ENCODE results near the gene RRP36. TPM values are rescaled to one million over a fixed set of nuclear protein-coding genes. Genes with fewer than 3 reads are reported as not detected.

The RRP36 gene
- total and polyA plus RNA-seq, 2 of the 8 experiments (the other 6 are each of a cell fraction or from before 2014, with no cell fraction given), result 33.9 to 92.3 TPM

DNA sequence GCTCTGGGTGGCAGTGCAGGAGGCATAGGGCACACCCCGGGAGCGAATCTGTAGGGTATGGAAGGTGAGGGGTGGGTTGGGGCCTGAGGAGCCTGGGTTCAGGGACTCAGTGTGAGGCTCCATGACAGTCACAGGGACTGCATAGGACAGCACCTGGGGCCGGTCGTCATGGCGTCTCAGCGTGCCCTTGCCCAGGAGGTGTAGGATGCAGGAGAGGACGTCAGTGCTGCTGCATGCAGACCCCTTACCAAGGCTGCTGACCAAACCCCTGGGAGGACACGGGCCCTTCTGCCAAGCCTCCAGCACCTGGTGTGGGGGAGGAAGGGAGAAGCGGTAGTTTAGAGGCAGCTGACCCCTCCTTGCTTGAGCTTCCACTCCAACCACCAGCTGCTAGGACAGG lies 16.3 kb downstream of the RRP36 start:
- H3K79me1 ChIP-seq (ENCODE audit: low read depth, low read length), result no peaks in the 10 kb centered on the region
- H3K23me2 ChIP-seq (ENCODE audit: low read depth, low read length), result peaks cover 2% of the 10 kb centered on the region; the same call in 1 of the 2 replicates
- no peaks in the 10 kb centered on the region for H3K4me1 ChIP-seq (replicated peaks in 1 of 4; ENCODE audit: control insufficient read depth in 3 of 4, insufficient read depth in 4 of 4, low read length in 3 of 4)
- H2BK5ac ChIP-seq (ENCODE audit: low read depth, low read length), result no peak overlapping the region
- FAIRE-seq (no peak), DNase-seq (ENCODE audit: low read depth in 1 of 2, low spot score in 2 of 2) (no peak)
- no peak overlapping the region for H4K5ac ChIP-seq (ENCODE audit: insufficient read length, low read depth, low read length)
- no peaks in the 10 kb centered on the region for H3K27me3 ChIP-seq (replicated peaks in 1 of 4; ENCODE audit: control insufficient read depth in 3 of 4, extremely low read depth in 1 of 4, insufficient read depth in 3 of 4, low read length in 3 of 4)
- H2AFZ ChIP-seq (ENCODE audit: low read length), result no peak overlapping the region
- H2BK15ac ChIP-seq (ENCODE audit: low read length), result no peak overlapping the region
- H3K79me2 ChIP-seq (ENCODE audit: control insufficient read depth in 1 of 2, insufficient read depth in 2 of 2, low read length in 2 of 2), result no peaks in the 10 kb centered on the region
- H3K4me2 ChIP-seq (ENCODE audit: insufficient read depth in 1 of 2, low read depth in 2 of 2, low read length in 2 of 2), result no peak overlapping the region
- POLR2A ChIA-PET (ENCODE audit: partially characterized antibody), result interaction anchor here (0.6 to 29.7 kb wide), 5 partner anchors 11 to 357 kb away, joined by 3 to 584 read pairs (median 3); partner anchors contain the start of genes CUL7, KLHDC3, MEA1 and RRP36
- no peak overlapping the region for H2BK120ac ChIP-seq (replicated peaks; ENCODE audit: low read depth, low read length)
- 97% methylated on average over 9 of the region's 9 CpGs; no CpG with 5 or more reads in 1 of the 2 experiments for WGBS, 2 experiments (ENCODE audit: extremely low coverage in 1 of 2, insufficient coverage in 1 of 2, insufficient read length in 1 of 2, insufficient replicate concordance in 2 of 2, low coverage in 1 of 2, low lambda C conversion rate in 2 of 2, missing lambda C conversion rate in 1 of 2)
- H3K14ac ChIP-seq (ENCODE audit: insufficient read length), result no peak overlapping the region
- no peak overlapping the region for H3K4ac ChIP-seq (replicated peaks; ENCODE audit: insufficient read length, low read depth, low read length)
- H3K9ac ChIP-seq (replicated peaks in 1 of 4; ENCODE audit: extremely low read depth in 1 of 4, low read depth in 3 of 4, low read length in 3 of 4), result no peak overlapping the region
- H3K18ac ChIP-seq (ENCODE audit: extremely low read depth, low read length), result no peak overlapping the region
- no peaks in the 10 kb centered on the region for H3K9me3 ChIP-seq (ENCODE audit: insufficient read depth in 2 of 2, low read depth in 1 of 2, low read length in 1 of 2)
- peaks cover 2 to 18% of the 10 kb centered on the region in 2 experiments for H4K20me1 ChIP-seq (replicated peaks in 1 of 2; ENCODE audit: control insufficient read depth in 1 of 2, insufficient read depth in 2 of 2, low read length in 2 of 2)
- H3K4me3 ChIP-seq (ENCODE audit: extremely low read depth in 1 of 4, insufficient read depth in 2 of 4, low read depth in 3 of 4, low read length in 4 of 4), result no peak overlapping the region
- H3K23ac ChIP-seq (ENCODE audit: insufficient read length), result no peak overlapping the region
- H2AK5ac ChIP-seq (ENCODE audit: low read depth, low read length), result no peak overlapping the region
- H2BK12ac ChIP-seq (ENCODE audit: low read depth, low read length), result no peak overlapping the region
- H4K91ac ChIP-seq (replicated peaks; ENCODE audit: insufficient read length, low read length), result no peak overlapping the region
- H4K8ac ChIP-seq (ENCODE audit: extremely low read depth, insufficient read depth, low read length), result no peak overlapping the region; the same call in 1 of the 2 replicates
- no peak overlapping the region for H2BK20ac ChIP-seq (ENCODE audit: low read length)
- H3K36me3 ChIP-seq (ENCODE audit: control insufficient read depth in 2 of 4, insufficient read depth in 4 of 4, low read length in 3 of 4), result peaks cover 2 to 24% (median 13%) of the 10 kb centered on the region in 4 experiments; a peak in 4 of 8 replicates
- CTCF ChIA-PET (ENCODE audit: partially characterized antibody), result interaction anchor here (0.7 to 1.5 kb wide), 5 partner anchors 12 to 106 kb away, joined by 3 to 4 read pairs (median 4); partner anchors contain the start of gene RRP36
- H3K56ac ChIP-seq (replicated peaks; ENCODE audit: insufficient read length, low read depth, low read length), result no peak overlapping the region
- no peak overlapping the region for H3K27ac ChIP-seq (ENCODE audit: low read depth, low read length)
- TF ChIP-seq, protein P1, sequence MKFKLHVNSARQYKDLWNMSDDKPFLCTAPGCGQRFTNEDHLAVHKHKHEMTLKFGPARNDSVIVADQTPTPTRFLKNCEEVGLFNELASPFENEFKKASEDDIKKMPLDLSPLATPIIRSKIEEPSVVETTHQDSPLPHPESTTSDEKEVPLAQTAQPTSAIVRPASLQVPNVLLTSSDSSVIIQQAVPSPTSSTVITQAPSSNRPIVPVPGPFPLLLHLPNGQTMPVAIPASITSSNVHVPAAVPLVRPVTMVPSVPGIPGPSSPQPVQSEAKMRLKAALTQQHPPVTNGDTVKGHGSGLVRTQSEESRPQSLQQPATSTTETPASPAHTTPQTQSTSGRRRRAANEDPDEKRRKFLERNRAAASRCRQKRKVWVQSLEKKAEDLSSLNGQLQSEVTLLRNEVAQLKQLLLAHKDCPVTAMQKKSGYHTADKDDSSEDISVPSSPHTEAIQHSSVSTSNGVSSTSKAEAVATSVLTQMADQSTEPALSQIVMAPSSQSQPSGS (IDR thresholded peaks at IDR 0.05; ENCODE audit: low read length), result no peak
- TF ChIP-seq, protein P2, sequence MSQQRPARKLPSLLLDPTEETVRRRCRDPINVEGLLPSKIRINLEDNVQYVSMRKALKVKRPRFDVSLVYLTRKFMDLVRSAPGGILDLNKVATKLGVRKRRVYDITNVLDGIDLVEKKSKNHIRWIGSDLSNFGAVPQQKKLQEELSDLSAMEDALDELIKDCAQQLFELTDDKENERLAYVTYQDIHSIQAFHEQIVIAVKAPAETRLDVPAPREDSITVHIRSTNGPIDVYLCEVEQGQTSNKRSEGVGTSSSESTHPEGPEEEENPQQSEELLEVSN (IDR thresholded peaks at IDR 0.05), result no peak
- no peak for TF ChIP-seq RAD21 (IDR thresholded peaks at IDR 0.05 in 1 of 2, conservative IDR thresholded peaks at IDR 0.05 in 1 of 2; ENCODE audit: low read depth in 2 of 2, low read length in 2 of 2)
- no peak for TF ChIP-seq POLR2A (IDR thresholded peaks at IDR 0.05; ENCODE audit: control extremely low read depth in 1 of 2, low read depth in 2 of 2, low read length in 2 of 2)
- TF ChIP-seq SIN3A (conservative IDR thresholded peaks at IDR 0.05 in 1 of 2, IDR thresholded peaks at IDR 0.05 in 1 of 2; ENCODE audit: low read depth in 1 of 2, low read length in 2 of 2), result no peak
- TF ChIP-seq CTBP2 (IDR thresholded peaks at IDR 0.05; ENCODE audit: borderline replicate concordance, insufficient read depth, insufficient read length, low read length), result no peak
- TF ChIP-seq TAF7 (optimal IDR thresholded peaks at IDR 0.05; ENCODE audit: borderline replicate concordance, low read depth, low read length), result no peak
- no peak for TF ChIP-seq CREB1 (IDR thresholded peaks at IDR 0.05)
- no peak for TF ChIP-seq SIRT6 (IDR thresholded peaks at IDR 0.05; ENCODE audit: low read length)
- no peak for TF ChIP-seq KDM5A (IDR thresholded peaks at IDR 0.05; ENCODE audit: low read length)
- TF ChIP-seq POU5F1 (IDR thresholded peaks at IDR 0.05; ENCODE audit: low read depth, low read length), result no peak
